ENCODE data around the gene FNDC11. TPM values are rescaled to one million over a fixed set of nuclear protein-coding genes. Genes with fewer than 3 reads are reported as not detected.
"Not testable (repeated sequence)": the region's sequence is repeated elsewhere in the genome, so short reads cannot be mapped to it uniquely, and the experiment has no call there.

Gene FNDC11
- 0.84 TPM for total RNA-seq

GRCh38 chr20:63553933-63554290, at the start of gene FNDC11:
Gene FNDC11 (plus strand): TSS chr20:63554159. CDS start chr20:63555664, 1,505 bp downstream.
- H3K9me3 ChIP-seq (ENCODE audit: low read depth, low read length) = no peaks in the 10 kb centered on the region
- H3K4me1 ChIP-seq (ENCODE audit: insufficient read depth, low read length) = peaks cover 21% of the 10 kb centered on the region
- H3K4me3 ChIP-seq (ENCODE audit: low read length) = peak within 1 kb of the TSS; percentile 36
- no peaks in the 10 kb centered on the region for H3K27me3 ChIP-seq (ENCODE audit: insufficient read depth, low read length)

GRCh38 chr20:63504642-63505041, 49.3 kb upstream of the FNDC11 start:
- Histone ChIP-seq H3K4me3 (ENCODE audit: low read length) (no peak overlapping the region), H3K4me1 (ENCODE audit: insufficient read depth, low read length) (no peaks in the 10 kb centered on the region), H3K27me3 (ENCODE audit: insufficient read depth, low read length) (peaks cover 4% of the 10 kb centered on the region), H3K9me3 (ENCODE audit: low read depth, low read length) (no peaks in the 10 kb centered on the region)

GRCh38 chr20:63505281-63505680, 48.7 kb upstream of the FNDC11 start:
- Histone ChIP-seq H3K4me3 (ENCODE audit: low read length) (no peak overlapping the region), H3K4me1 (ENCODE audit: insufficient read depth, low read length) (no peaks in the 10 kb centered on the region), H3K9me3 (ENCODE audit: low read depth, low read length) (no peaks in the 10 kb centered on the region), H3K27me3 (ENCODE audit: insufficient read depth, low read length) (no peaks in the 10 kb centered on the region)

GRCh38 chr20:63505723-63506122, 48.2 kb upstream of the FNDC11 start:
- Histone ChIP-seq H3K9me3 (ENCODE audit: low read depth, low read length) (no peaks in the 10 kb centered on the region), H3K27me3 (ENCODE audit: insufficient read depth, low read length) (no peaks in the 10 kb centered on the region), H3K4me1 (ENCODE audit: insufficient read depth, low read length) (no peaks in the 10 kb centered on the region), H3K4me3 (ENCODE audit: low read length) (no peak overlapping the region)

GRCh38 chr20:63507083-63507743, 46.7 kb upstream of the FNDC11 start:
- Histone ChIP-seq H3K4me1 (ENCODE audit: insufficient read depth, low read length) (no peaks in the 10 kb centered on the region), H3K9me3 (ENCODE audit: low read depth, low read length) (no peaks in the 10 kb centered on the region), H3K27me3 (ENCODE audit: insufficient read depth, low read length) (peaks cover 4% of the 10 kb centered on the region), H3K4me3 (ENCODE audit: low read length) (no peak overlapping the region)

- Histone ChIP-seq H3K9me3 (ENCODE audit: low read depth, low read length) (no peaks in the 10 kb centered on the region), H3K4me3 (ENCODE audit: low read length) (no peak overlapping the region), H3K4me1 (ENCODE audit: insufficient read depth, low read length) (no peaks in the 10 kb centered on the region), H3K27me3 (ENCODE audit: insufficient read depth, low read length) (peaks cover 11% of the 10 kb centered on the region)
These were observed 45.7 kb upstream of the FNDC11 start for GRCh38 chr20:63508072-63508768.

GRCh38 chr20:63509088-63509564, 44.8 kb upstream of the FNDC11 start:
- Histone ChIP-seq H3K9me3 (ENCODE audit: low read depth, low read length) (no peaks in the 10 kb centered on the region), H3K4me3 (ENCODE audit: low read length) (no peak overlapping the region), H3K27me3 (ENCODE audit: insufficient read depth, low read length) (peaks cover 11% of the 10 kb centered on the region), H3K4me1 (ENCODE audit: insufficient read depth, low read length) (no peaks in the 10 kb centered on the region)

GRCh38 chr20:63513207-63513606, 40.8 kb upstream of the FNDC11 start:
- no peak overlapping the region for H3K4me3 ChIP-seq (ENCODE audit: low read length)
- peaks cover 11% of the 10 kb centered on the region for H3K27me3 ChIP-seq (ENCODE audit: insufficient read depth, low read length)
- no peaks in the 10 kb centered on the region for H3K4me1 ChIP-seq (ENCODE audit: insufficient read depth, low read length)
- no peaks in the 10 kb centered on the region for H3K9me3 ChIP-seq (ENCODE audit: low read depth, low read length)

- H3K4me1 ChIP-seq (ENCODE audit: insufficient read depth, low read length); H3K9me3 ChIP-seq (ENCODE audit: low read depth, low read length); H3K4me3 ChIP-seq (ENCODE audit: low read length): not testable (repeated sequence)
- H3K27me3 ChIP-seq (ENCODE audit: insufficient read depth, low read length) = peaks cover 11% of the 10 kb centered on the region
These were observed 39.4 kb upstream of the FNDC11 start for GRCh38 chr20:63514520-63514919.

- Histone ChIP-seq H3K27me3 (ENCODE audit: insufficient read depth, low read length) (peaks cover 3% of the 10 kb centered on the region), H3K4me3 (ENCODE audit: low read length) (no peak overlapping the region)
These were observed 36.3 kb upstream of the FNDC11 start for GRCh38 chr20:63517376-63518309.

GRCh38 chr20:63518351-63518861, 35.6 kb upstream of the FNDC11 start:
- Histone ChIP-seq H3K9me3 (ENCODE audit: low read depth, low read length) (no peaks in the 10 kb centered on the region), H3K27me3 (ENCODE audit: insufficient read depth, low read length) (no peaks in the 10 kb centered on the region), H3K4me1 (ENCODE audit: insufficient read depth, low read length) (peaks cover 21% of the 10 kb centered on the region), H3K4me3 (ENCODE audit: low read length) (no peak overlapping the region)

More at GRCh38 chr20:63517376-63518309, 36.3 kb upstream of the FNDC11 start:
- H3K9me3 ChIP-seq (ENCODE audit: low read depth, low read length) = no peaks in the 10 kb centered on the region
- H3K4me1 ChIP-seq (ENCODE audit: insufficient read depth, low read length) = peaks cover 21% of the 10 kb centered on the region

- no peak overlapping the region for H3K4me3 ChIP-seq (ENCODE audit: low read length)
- no peaks in the 10 kb centered on the region for H3K27me3 ChIP-seq (ENCODE audit: insufficient read depth, low read length)
These were observed 34.9 kb upstream of the FNDC11 start for GRCh38 chr20:63518946-63519667.

GRCh38 chr20:63519668-63520503, 34.1 kb upstream of the FNDC11 start:
- no peaks in the 10 kb centered on the region for H3K9me3 ChIP-seq (ENCODE audit: low read depth, low read length)
- H3K27me3 ChIP-seq (ENCODE audit: insufficient read depth, low read length) = no peaks in the 10 kb centered on the region
- peak overlapping the region; percentile 53 for H3K4me3 ChIP-seq (ENCODE audit: low read length)
- peaks cover 21% of the 10 kb centered on the region for H3K4me1 ChIP-seq (ENCODE audit: insufficient read depth, low read length)

More at GRCh38 chr20:63518946-63519667, 34.9 kb upstream of the FNDC11 start:
- H3K4me1 ChIP-seq (ENCODE audit: insufficient read depth, low read length) = peaks cover 21% of the 10 kb centered on the region
- no peaks in the 10 kb centered on the region for H3K9me3 ChIP-seq (ENCODE audit: low read depth, low read length)

All from mononuclear cell (primary cell).